Adrenal gland (tissue), 12 donors: Measurements from ENCODE around the gene VAMP5. TPM values are rescaled to one million over a fixed set of nuclear protein-coding genes. Genes with fewer than 3 reads are reported as not detected.
"Not testable (repeated sequence)": the region's sequence is repeated elsewhere in the genome, so short reads cannot be mapped to it uniquely, and the experiment has no call there.

ENCODE experiments used
- DNase-seq, 7 donors: peaks; one replicate each; pipeline ENCODE4 v3.0.0-alpha.2; 2019 to 2020
- H3K27ac ChIP-seq, 5 donors: fragments of 200-600 bp; sonication (generic) in 4 of 5; 1 replicate in 3 of 5; 2 replicates in 2 of 5; pipeline versions ENCODE4 v1.5.1 to v1.8.0; 2016 to 2020; ENCODE audit warnings: mild to moderate bottlenecking in 1 of 5
- H3K27me3 ChIP-seq: fragments of 200-600 bp; 2 replicates; pipeline ENCODE4 v1.8.0; 2021
- H3K36me3 ChIP-seq, 2 donors: fragments of 200-600 bp; replicated peaks in 1 of 2; 1 replicate in 1 of 2; 2 replicates in 1 of 2; pipeline versions ENCODE4 v1.5.1 to v1.8.0; 2018 to 2022
- H3K4me1 ChIP-seq, 2 donors: fragments of 200-600 bp; replicated peaks in 1 of 2; 1 replicate in 1 of 2; 2 replicates in 1 of 2; pipeline versions ENCODE4 v1.5.1 to v1.8.0; 2018 to 2021
- H3K4me3 ChIP-seq, 4 donors: fragments of 200-600 bp; sonication (generic) in 3 of 4; one replicate each; pipeline ENCODE4 v1.5.1; 2016 to 2018
- H3K9me3 ChIP-seq, 3 donors: fragments of 200-600 bp; sonication (generic) in 1 of 3; replicated peaks in 1 of 3; 1 replicate in 2 of 3; 2 replicates in 1 of 3; pipeline versions ENCODE4 v1.5.1 to v1.8.0; 2016 to 2021
- POLR2A ChIP-seq, 2 donors: fragments of 450-650 bp; IDR thresholded peaks; one replicate each; pipeline ENCODE4 v1.6.1; 2017; ENCODE audit warnings: antibody characterized with exemption in 2 of 2, mild to moderate bottlenecking in 2 of 2, moderate library complexity in 1 of 2
- WGBS, 4 donors: extraction: QIAGEN DNeasy Blood & Tissue Kit in 2 of 4; methylation state at CpG; one replicate each; pipeline versions ENCODE4 v1.1.5 to v1.1.7; 2013 to 2017; 5-methylcytosine and 5-hydroxymethylcytosine counted together
- intact Hi-C, 2 donors: fragments of 100-400 bp; cut with DNase I; formaldehyde crosslinking; loops; one replicate each; pipeline versions ENCODE4 v1.14.1 to v1.15.0; 2022 to 2023
- polyA plus RNA-seq, 3 donors: library from polyadenylated mRNA; stranded (reverse); fragments of 200-250 nt in 2 of 3; fragments of 350-450 nt in 1 of 3; fragmentation: Illumina TruSeq in 1 of 3; extraction: RNeasy Lipid Tissue Mini Kit (QIAGEN cat#74804) in 1 of 3; gene quantifications; one replicate each; pipeline ENCODE4 v1.2.3, GENCODE V29; 2013 to 2014
- total RNA-seq, 9 donors: library from RNA; depleted of rRNA in 4 of 9; stranded (reverse); fragments of >200 nt in 4 of 9; fragments of 120-200 nt in 1 of 9; fragmentation: NEBNext Ultra II Directional in 1 of 9; extraction: Animal tissue kit (Norgen Biotek cat#: 25700) in 1 of 9; gene quantifications; one replicate each; pipeline versions ENCODE4 v1.1.0 to v1.2.4, GENCODE V29; 2013 to 2023
- TF ChIP-seq, protein P1 (sequence below), 6 experiments: fragments of 450-650 bp in 4 of 6; fragments of 200-600 bp in 2 of 6; sonication (generic) in 1 of 6; IDR thresholded peaks; 1 replicate in 5 of 6; 2 replicates in 1 of 6; pipeline versions ENCODE4 v1.5.1 to v1.8.0; 2016 to 2021; ENCODE audit warnings: antibody characterized with exemption in 6 of 6, mild to moderate bottlenecking in 2 of 6, moderate library complexity in 1 of 6
- donor health status: healthy with polysubstance abuse.
- donor health status: Bipolar disorder and iron deficiency.
- donor health status: DM: yes; HTN: yes; CAD: no.
- donor health status: DM: no; HTN: no; CAD: no.
- donor health status: DM: no; HTN: no; CAD: no.
- donor health status: DM: yes; HTN: yes; CAD: no.

The VAMP5 gene
- total and polyA plus RNA-seq, 12 donors, result 30.2 to 130 (median 78.3) TPM

DNA sequence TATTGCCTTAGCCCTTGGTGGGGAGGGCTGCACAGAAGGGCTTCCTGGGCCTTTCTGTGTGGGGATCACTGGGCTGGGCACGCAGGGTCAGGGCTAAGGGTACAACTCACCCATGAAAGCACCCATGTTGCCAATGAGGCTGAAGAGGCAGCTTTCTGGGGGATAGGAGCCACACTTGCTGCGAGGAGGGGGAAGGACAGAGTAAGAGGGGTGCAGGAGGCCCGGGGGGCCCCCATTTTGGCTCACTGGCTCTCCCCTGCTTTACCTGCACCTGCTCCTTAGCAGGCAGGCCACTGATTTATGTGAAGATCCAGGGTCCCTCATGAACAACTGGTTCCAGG lies 16.0 kb downstream of the VAMP5 start:
- WGBS, 4 donors, result 82 to 91% (median 85%) methylated on average over 3 of the region's 3 CpGs; no CpG with 5 or more reads in 1 of the 4 donors
- no peak for DNase-seq
- intact Hi-C loops, result no loop called here
- Histone ChIP-seq H3K36me3 (peaks cover 0 to 40% of the 10 kb centered on the region in 2 donors), H3K4me3 (no peak overlapping the region), H3K9me3 (no peaks in the 10 kb centered on the region), H3K27me3 (no peaks in the 10 kb centered on the region), H3K4me1 (peaks cover 22 to 39% of the 10 kb centered on the region in 2 donors), H3K27ac (no peak overlapping the region)
- TF ChIP-seq POLR2A (IDR thresholded peaks at IDR 0.05), result no peak
- TF ChIP-seq, protein P1, sequence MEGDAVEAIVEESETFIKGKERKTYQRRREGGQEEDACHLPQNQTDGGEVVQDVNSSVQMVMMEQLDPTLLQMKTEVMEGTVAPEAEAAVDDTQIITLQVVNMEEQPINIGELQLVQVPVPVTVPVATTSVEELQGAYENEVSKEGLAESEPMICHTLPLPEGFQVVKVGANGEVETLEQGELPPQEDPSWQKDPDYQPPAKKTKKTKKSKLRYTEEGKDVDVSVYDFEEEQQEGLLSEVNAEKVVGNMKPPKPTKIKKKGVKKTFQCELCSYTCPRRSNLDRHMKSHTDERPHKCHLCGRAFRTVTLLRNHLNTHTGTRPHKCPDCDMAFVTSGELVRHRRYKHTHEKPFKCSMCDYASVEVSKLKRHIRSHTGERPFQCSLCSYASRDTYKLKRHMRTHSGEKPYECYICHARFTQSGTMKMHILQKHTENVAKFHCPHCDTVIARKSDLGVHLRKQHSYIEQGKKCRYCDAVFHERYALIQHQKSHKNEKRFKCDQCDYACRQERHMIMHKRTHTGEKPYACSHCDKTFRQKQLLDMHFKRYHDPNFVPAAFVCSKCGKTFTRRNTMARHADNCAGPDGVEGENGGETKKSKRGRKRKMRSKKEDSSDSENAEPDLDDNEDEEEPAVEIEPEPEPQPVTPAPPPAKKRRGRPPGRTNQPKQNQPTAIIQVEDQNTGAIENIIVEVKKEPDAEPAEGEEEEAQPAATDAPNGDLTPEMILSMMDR (IDR thresholded peaks at IDR 0.05), result no peak

DNA sequence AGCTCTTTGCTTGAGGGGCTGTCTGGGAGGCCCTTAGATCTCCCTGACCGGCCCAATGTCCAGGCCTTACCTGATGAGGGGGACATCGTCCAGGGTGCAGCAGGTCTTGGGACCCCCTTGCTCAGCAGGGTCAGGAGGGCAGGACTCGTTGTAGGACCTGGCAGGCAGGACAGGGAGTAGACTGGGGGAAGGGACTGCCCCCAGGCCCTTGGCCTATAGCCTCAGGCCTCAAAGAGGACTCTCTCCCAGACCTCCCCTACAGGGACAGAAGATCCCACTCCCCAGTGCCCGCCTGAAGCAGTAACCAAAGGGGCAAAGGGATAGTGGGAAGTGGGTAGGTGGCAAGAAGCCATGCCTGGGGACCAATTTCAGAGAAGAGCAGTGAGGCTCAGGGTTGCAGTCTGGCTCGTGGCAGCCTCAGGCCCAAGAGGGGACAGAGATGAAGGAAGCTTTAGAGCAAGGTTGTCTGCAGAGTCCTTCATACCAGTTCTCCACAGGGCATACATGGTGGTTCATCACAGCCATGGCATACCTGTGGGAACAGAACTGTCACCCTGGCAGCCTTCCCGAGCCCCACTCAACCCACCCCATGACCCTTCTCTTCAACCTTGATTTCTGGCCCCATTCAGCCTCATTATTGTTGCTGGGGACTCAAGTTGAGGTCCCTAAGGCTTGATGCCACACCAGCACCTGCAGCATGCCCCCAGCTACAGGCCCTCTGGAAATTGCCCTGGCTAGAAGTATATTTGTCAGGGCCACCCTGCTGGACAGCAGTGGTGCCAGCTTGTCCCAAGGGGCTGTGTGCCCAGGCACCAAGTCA lies 16.9 kb downstream of the VAMP5 start:
- Histone ChIP-seq H3K4me1 (peaks cover 21 to 40% of the 10 kb centered on the region in 2 donors), H3K27ac (peak overlapping the region in 4 of 5 donors; percentile 71 to 96 (median 88)), H3K27me3 (no peaks in the 10 kb centered on the region), H3K9me3 (no peaks in the 10 kb centered on the region), H3K36me3 (peaks cover 0 to 40% of the 10 kb centered on the region in 2 donors), H3K4me3 (peak overlapping the region in 1 of 4 donors; percentile 89)
- WGBS, 4 donors, result 71 to 85% (median 76%) methylated on average over 3 to 6 of the region's 6 CpGs
- TF ChIP-seq, protein P1 (IDR thresholded peaks at IDR 0.05), result peak in 1 of 6 experiments; percentile 10
- TF ChIP-seq POLR2A (IDR thresholded peaks at IDR 0.05), result no peak
- DNase-seq, result no peak
- intact Hi-C loops, result no loop called here

DNA sequence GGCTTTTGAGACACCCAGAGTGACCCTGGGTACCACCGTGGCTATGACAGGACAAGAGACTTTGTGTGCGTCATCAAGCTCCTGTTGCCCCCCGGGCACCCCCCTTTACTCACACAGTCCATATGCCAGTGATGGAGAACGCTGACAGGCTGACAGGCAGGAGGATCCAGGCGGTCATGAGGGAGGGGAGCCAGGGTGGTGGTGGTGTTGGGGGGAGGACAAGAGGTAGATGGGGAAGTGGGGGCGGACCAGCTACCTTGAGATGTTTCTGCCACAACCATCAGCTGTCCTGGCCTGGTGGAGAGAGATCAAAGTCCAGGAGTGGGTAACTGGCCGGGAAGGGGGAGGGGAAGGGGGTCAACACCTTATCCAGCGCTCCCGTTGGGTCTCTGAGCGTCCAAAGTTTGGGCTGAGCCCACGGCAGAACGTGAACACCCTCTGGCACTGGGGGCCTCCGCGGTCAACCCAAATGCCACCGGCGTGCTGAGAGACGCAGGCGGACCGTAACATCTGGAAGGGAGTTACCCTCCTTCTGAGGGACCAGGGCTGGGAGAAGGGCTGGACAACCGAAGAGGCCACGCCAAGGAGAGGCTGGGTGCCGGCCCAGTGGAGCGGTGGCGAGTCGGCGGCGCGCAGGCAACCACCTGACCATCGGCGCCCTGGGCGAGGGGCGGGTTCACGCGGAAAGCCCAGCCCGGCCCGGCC lies 17.7 kb downstream of the VAMP5 start:
- DNase-seq, result peak; percentile 78 to 87 (median 82)
- no peaks in the 10 kb centered on the region for H3K27me3 ChIP-seq
- TF ChIP-seq, protein P1 (IDR thresholded peaks at IDR 0.05), result no peak
- TF ChIP-seq POLR2A (IDR thresholded peaks at IDR 0.05), result no peak
- H3K27ac ChIP-seq, result peak overlapping the region in 4 of 5 donors; percentile 71 to 96 (median 88)
- peaks cover 15 to 32% of the 10 kb centered on the region in 2 donors for H3K4me1 ChIP-seq
- peak overlapping the region; percentile 25 to 89 (median 46) for H3K4me3 ChIP-seq
- H3K36me3 ChIP-seq, result peaks cover 0 to 38% of the 10 kb centered on the region in 2 donors
- H3K9me3 ChIP-seq, result no peaks in the 10 kb centered on the region
- intact Hi-C loops, result no loop called here
- 4 to 5% (median 4%) methylated on average over 14 to 36 of the region's 36 CpGs for WGBS, 4 donors

DNA sequence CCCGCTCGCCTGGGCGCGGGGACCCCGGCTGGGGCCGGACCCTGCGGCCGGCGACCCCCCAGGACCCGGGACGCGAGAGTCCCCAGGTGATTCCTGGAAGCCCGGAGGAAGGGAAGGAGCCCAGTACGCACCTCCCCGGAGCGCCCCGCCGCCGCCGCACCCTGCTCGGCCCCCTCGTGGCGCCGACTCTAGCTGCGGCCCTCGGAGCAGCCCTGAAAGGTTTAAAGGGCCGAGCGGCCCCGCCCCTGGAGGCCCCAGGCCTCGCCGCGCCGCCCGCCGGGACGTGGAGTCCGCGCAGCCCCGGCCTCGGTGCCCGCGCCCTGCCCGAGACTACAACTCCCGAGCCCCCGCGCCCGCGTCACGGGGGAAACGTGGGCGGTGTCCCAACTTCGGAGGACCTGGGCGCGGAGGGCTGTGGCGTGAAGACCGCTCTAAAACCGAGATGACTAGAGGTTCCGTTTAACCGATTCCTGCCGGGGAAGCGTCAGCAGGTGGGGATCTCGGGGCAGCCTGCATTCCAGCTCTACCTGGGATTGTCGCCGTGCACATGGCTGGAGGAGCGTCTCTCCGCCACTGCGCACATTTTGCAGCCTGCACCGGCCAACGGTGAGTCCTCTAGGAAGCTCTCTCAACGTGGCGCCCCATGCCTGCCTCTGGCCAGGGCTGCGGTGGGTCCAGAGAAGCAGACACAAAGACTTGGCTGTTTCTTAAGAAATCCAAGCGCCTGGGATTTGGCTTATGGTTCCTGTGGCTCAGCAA lies 18.4 kb downstream of the VAMP5 start, which contains the start of gene TMEM150A:
Gene TMEM150A, minus strand, starts transcription at position 223 of the 759 bp plus-strand sequence. CDS start 750 bp downstream, outside the sequence.
- H3K36me3 ChIP-seq, result peaks cover 0 to 31% of the 10 kb centered on the region in 2 donors
- TF ChIP-seq POLR2A (IDR thresholded peaks at IDR 0.05), result peak; percentile 79 to 96
- TF ChIP-seq, protein P1 (IDR thresholded peaks at IDR 0.05), result peak in 3 of 6 experiments; percentile 49 to 64 (median 62)
- 0 to 1% (median 0%) methylated on average over 4 to 73 of the region's 73 CpGs for WGBS, 4 donors
- peaks cover 15 to 29% of the 10 kb centered on the region in 2 donors for H3K4me1 ChIP-seq
- DNase-seq, result peak; percentile 94 to 97 (median 95)
- peak within 1 kb of the TSS; percentile 71 to 96 (median 87) for H3K27ac ChIP-seq
- H3K9me3 ChIP-seq, result no peaks in the 10 kb centered on the region
- peak within 1 kb of the TSS; percentile 25 to 89 (median 58) for H3K4me3 ChIP-seq
- no peaks in the 10 kb centered on the region for H3K27me3 ChIP-seq
- intact Hi-C loops, result no loop called here

DNA sequence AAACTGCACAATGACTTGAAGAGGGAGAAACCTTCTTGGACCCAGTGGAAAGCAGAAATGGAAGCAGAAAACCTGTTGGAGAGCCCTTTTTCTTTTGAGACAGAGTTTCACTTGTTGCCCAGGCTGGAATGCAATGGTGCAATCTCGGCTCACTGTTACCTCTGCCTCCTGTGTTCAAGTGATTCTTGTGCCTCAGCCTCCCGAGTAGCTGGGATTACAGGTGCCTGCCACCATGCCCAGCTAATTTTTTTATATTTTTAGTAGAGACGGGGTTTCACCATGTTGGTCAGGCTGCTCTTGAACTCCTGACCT lies 19.9 kb downstream of the VAMP5 start:
- H3K27me3 ChIP-seq, DNase-seq, H3K27ac ChIP-seq, intact Hi-C loops, H3K9me3 ChIP-seq: not testable (repeated sequence)
- WGBS, 4 donors, result 70 to 78% (median 76%) methylated on average over 2 to 3 of the region's 3 CpGs
- H3K4me1 ChIP-seq, result peaks cover 15 to 29% of the 10 kb centered on the region in 2 donors
- peaks cover 0 to 31% of the 10 kb centered on the region in 2 donors for H3K36me3 ChIP-seq
- peak overlapping the region in 1 of 4 donors; percentile 89 for H3K4me3 ChIP-seq
